Neural cell (in vitro differentiated cells): ENCODE results near the gene GDF11.

Experiments
- EZH2 ChIP-seq: fragments of 200-600, 300-800 bp; shearing (Covaris generic), sonication (generic); IDR thresholded peaks from 2 replicates; pipeline ENCODE4 v1.6.1; 2014; ENCODE audit warnings: antibody characterized with exemption, low read length, borderline replicate concordance, mild to moderate bottlenecking; ENCODE audit not compliant: insufficient read depth, poor library complexity, severe bottlenecking
- MXI1 ChIP-seq: fragments of 450-650 bp; conservative IDR thresholded peaks from 2 replicates; pipeline ENCODE4 v1.6.1; 2014; ENCODE audit warnings: antibody characterized with exemption, mild to moderate bottlenecking; ENCODE audit not compliant: poor library complexity, severe bottlenecking
- POLR2AphosphoS5 ChIP-seq: IDR thresholded peaks from 2 replicates; pipeline ENCODE4 v1.6.1; 2012
- SMC3 ChIP-seq: fragments of 450-650 bp; conservative IDR thresholded peaks from 2 replicates; pipeline ENCODE4 v1.6.1; 2014; ENCODE audit warnings: antibody characterized with exemption, mild to moderate bottlenecking, moderate library complexity; ENCODE audit not compliant: poor library complexity
- TAF1 ChIP-seq: IDR thresholded peaks from 2 replicates; pipeline ENCODE4 v1.6.1; 2012; ENCODE audit warnings: low read depth
- TF ChIP-seq, protein P1 (sequence below): fragments of 450-650 bp; IDR thresholded peaks from 2 replicates; pipeline ENCODE4 v1.5.1; 2014; ENCODE audit warnings: antibody characterized with exemption, mild to moderate bottlenecking, moderate library complexity; ENCODE audit not compliant: poor library complexity, severe bottlenecking
- TF ChIP-seq, protein P2 (sequence below): IDR thresholded peaks from 2 replicates; pipeline ENCODE4 v1.6.1; 2012; ENCODE audit warnings: borderline replicate concordance

DNA sequence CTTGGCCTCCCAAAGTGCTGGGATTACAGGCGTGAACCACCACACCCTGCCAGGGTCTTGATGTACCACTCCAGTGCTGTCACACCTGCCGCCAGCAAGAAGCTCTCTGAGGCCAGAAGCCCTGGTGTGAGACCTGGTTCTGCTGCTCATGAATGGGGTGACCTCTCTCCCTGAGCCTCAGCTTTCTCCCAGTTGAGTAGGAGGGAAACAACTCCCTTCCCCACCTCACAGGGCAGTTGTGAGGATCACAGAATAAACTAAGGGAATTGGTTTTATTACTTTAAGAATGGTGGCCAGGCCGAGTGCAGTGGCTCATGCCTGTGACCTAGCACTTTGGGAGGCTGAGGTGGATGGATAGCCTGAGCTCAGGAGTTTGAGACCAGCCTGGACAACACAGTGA lies 8.3 kb upstream of the GDF11 start:
- TF ChIP-seq TAF1: no peak
- TF ChIP-seq, protein P1, sequence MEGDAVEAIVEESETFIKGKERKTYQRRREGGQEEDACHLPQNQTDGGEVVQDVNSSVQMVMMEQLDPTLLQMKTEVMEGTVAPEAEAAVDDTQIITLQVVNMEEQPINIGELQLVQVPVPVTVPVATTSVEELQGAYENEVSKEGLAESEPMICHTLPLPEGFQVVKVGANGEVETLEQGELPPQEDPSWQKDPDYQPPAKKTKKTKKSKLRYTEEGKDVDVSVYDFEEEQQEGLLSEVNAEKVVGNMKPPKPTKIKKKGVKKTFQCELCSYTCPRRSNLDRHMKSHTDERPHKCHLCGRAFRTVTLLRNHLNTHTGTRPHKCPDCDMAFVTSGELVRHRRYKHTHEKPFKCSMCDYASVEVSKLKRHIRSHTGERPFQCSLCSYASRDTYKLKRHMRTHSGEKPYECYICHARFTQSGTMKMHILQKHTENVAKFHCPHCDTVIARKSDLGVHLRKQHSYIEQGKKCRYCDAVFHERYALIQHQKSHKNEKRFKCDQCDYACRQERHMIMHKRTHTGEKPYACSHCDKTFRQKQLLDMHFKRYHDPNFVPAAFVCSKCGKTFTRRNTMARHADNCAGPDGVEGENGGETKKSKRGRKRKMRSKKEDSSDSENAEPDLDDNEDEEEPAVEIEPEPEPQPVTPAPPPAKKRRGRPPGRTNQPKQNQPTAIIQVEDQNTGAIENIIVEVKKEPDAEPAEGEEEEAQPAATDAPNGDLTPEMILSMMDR: no peak
- TF ChIP-seq SMC3: no peak
- no peak for TF ChIP-seq POLR2AphosphoS5
- TF ChIP-seq EZH2: no peak
- no peak for TF ChIP-seq MXI1
- TF ChIP-seq, protein P2, sequence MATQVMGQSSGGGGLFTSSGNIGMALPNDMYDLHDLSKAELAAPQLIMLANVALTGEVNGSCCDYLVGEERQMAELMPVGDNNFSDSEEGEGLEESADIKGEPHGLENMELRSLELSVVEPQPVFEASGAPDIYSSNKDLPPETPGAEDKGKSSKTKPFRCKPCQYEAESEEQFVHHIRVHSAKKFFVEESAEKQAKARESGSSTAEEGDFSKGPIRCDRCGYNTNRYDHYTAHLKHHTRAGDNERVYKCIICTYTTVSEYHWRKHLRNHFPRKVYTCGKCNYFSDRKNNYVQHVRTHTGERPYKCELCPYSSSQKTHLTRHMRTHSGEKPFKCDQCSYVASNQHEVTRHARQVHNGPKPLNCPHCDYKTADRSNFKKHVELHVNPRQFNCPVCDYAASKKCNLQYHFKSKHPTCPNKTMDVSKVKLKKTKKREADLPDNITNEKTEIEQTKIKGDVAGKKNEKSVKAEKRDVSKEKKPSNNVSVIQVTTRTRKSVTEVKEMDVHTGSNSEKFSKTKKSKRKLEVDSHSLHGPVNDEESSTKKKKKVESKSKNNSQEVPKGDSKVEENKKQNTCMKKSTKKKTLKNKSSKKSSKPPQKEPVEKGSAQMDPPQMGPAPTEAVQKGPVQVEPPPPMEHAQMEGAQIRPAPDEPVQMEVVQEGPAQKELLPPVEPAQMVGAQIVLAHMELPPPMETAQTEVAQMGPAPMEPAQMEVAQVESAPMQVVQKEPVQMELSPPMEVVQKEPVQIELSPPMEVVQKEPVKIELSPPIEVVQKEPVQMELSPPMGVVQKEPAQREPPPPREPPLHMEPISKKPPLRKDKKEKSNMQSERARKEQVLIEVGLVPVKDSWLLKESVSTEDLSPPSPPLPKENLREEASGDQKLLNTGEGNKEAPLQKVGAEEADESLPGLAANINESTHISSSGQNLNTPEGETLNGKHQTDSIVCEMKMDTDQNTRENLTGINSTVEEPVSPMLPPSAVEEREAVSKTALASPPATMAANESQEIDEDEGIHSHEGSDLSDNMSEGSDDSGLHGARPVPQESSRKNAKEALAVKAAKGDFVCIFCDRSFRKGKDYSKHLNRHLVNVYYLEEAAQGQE: no peak
